PC-3 (cell line): ENCODE results near the gene SLCO2A1.

ENCODE experiments used
- CTCF ChIP-seq: fragments of 300-600 bp; sonication (generic); conservative IDR thresholded peaks from 2 replicates; pipeline ENCODE4 v1.5.1; 2017; ENCODE audit warnings: antibody characterized with exemption, low read depth, mild to moderate bottlenecking, low read length
- EZH2 ChIP-seq: fragments of 300-600 bp; sonication (generic); IDR thresholded peaks from one replicate; pipeline ENCODE4 v1.6.1; 2017; ENCODE audit warnings: antibody characterized with exemption, mild to moderate bottlenecking, low read length; ENCODE audit not compliant: unreplicated experiment

DNA sequence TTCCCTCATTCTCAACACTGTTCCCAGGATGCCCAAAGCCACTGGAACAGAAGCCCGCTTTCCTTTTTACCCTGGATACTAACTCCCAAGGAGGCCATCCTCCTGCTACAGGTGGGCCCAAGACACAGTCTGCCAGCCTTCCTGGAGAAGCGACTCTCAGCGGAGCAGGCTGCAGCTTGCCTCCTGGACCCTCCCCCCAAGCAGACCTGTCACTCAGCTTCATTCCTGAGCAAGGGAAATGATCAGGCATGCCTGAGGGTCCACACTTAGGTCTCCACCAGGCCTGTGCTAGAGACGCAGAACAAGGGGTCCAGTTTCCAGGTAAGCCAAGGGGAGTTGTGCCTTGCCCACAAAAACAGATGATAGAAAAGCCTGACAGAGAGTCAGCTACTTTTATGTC, 62.8 kb downstream of the SLCO2A1 start:
- TF ChIP-seq EZH2 = no peak
- no peak for TF ChIP-seq CTCF
